ENCODE results near the gene TAS1R2.

DNA sequence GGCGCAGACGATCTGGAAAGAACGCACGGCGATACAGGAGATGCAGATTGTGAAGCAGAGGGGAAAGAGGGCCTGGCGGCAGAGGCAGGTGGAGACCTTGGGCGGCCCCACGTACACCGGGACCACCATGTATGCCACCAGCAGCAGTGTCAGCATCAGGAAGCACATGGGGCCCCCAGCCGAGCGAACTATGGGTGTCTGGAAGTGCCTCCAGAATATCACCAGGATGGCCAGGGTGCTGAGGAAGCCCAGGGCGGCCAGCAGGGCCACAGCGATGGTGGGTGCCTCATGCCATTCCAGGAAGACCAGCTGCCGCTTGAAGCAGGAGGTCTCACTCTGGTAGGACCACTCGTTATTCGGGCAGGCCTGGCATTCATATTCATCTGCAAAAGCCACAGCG, 19.3 kb downstream of the TAS1R2 start:
- no peak for TF ChIP-seq POLR2A (IDR thresholded peaks at IDR 0.05)
- TF ChIP-seq, protein P1, sequence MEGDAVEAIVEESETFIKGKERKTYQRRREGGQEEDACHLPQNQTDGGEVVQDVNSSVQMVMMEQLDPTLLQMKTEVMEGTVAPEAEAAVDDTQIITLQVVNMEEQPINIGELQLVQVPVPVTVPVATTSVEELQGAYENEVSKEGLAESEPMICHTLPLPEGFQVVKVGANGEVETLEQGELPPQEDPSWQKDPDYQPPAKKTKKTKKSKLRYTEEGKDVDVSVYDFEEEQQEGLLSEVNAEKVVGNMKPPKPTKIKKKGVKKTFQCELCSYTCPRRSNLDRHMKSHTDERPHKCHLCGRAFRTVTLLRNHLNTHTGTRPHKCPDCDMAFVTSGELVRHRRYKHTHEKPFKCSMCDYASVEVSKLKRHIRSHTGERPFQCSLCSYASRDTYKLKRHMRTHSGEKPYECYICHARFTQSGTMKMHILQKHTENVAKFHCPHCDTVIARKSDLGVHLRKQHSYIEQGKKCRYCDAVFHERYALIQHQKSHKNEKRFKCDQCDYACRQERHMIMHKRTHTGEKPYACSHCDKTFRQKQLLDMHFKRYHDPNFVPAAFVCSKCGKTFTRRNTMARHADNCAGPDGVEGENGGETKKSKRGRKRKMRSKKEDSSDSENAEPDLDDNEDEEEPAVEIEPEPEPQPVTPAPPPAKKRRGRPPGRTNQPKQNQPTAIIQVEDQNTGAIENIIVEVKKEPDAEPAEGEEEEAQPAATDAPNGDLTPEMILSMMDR (IDR thresholded peaks at IDR 0.05 in 8 of 11, conservative IDR thresholded peaks at IDR 0.05 in 3 of 11): no peak
